H1 (cell line): ENCODE data around the gene GRIP2. TPM values are rescaled to one million over a fixed set of nuclear protein-coding genes. Genes with fewer than 3 reads are reported as not detected.

Source experiments
- ASH2L ChIP-seq: fragments of 200-600, 300-600 bp; sonication (generic); IDR thresholded peaks from one replicate; pipeline ENCODE4 v1.7.1; 2017; ENCODE audit warnings: low read length
- ATF3 ChIP-seq: IDR thresholded peaks from 2 replicates; pipeline ENCODE4 v1.6.1; 2011; ENCODE audit warnings: low read depth, mild to moderate bottlenecking, low read length; ENCODE audit not compliant: insufficient read depth
- GTF2F1 ChIP-seq: IDR thresholded peaks from 2 replicates; pipeline ENCODE4 v1.6.1; 2012; ENCODE audit warnings: low read depth, low read length, improper control_type of control experiment, borderline replicate concordance
- RAD21 ChIP-seq, 2 experiments: IDR thresholded peaks in 1 of 2; conservative IDR thresholded peaks in 1 of 2; 2 replicates each; pipeline ENCODE4 v1.6.1; 2011; ENCODE audit warnings: low read depth in 2 of 2, low read length in 2 of 2, improper control_type of control experiment in 1 of 2, inconsistent platforms in 1 of 2, mild to moderate bottlenecking in 1 of 2, moderate library complexity in 1 of 2
- polyA plus RNA-seq, 7 experiments: library from polyadenylated mRNA; depleted of rRNA in 3 of 7; stranded (reverse) in 5 of 7; unstranded in 2 of 7; fragments of >200 nt in 5 of 7; fragments of 200-250 nt in 2 of 7; gene quantifications; 1 replicate in 5 of 7; 2 replicates in 1 of 7; 4 replicates in 1 of 7; pipeline versions ENCODE4 v1.2.1 to v1.2.3, GENCODE V29; 2011 to 2013; ENCODE audit warnings: missing spikeins in 2 of 7, mixed read lengths in 2 of 7
- total RNA-seq: library from RNA; stranded (reverse); fragmentation: NEBNext Ultra II Directional; extraction: Animal tissue kit (Norgen Biotek cat#: 25700); gene quantifications from 2 replicates; pipeline ENCODE4 v1.2.1, GENCODE V29; 2021

Gene GRIP2
- total and polyA plus RNA-seq, 2 of the 8 experiments (the other 6 are each of a cell fraction or from before 2014, with no cell fraction given) = 2.5 to 6.4 TPM

GRCh38 chr3:14508966-14509795, 31.0 kb downstream of the GRIP2 start (continued):
- TF ChIP-seq ATF3 (no peak), RAD21 (IDR thresholded peaks at IDR 0.05 in 1 of 2, conservative IDR thresholded peaks at IDR 0.05 in 1 of 2; ENCODE audit: low read depth in 2 of 2, low read length in 2 of 2) (peak; percentile 91), GTF2F1 (no peak), ASH2L (no peak)
